PC-3 (cell line): Measurements from ENCODE around the gene SLC38A10. TPM values are rescaled to one million over a fixed set of nuclear protein-coding genes. Genes with fewer than 3 reads are reported as not detected.

Experiments
- ATAC-seq: fragments of 200-7000 bp; cut with Tn5 transposase; 2 replicates; pipeline ENCODE4 v1.9.1; 2020; ENCODE audit warnings: mild to moderate bottlenecking, moderate library complexity
- BruUV-seq: library from RNA; stranded (reverse); fragments of 400-500 nt; replicated peaks from 2 replicates; lab custom pipeline; 2021; lab: Mats Ljungman, UMichigan
- CTCF ChIA-PET: fragments of 300-600 bp; sonication (Branson Sonifier 250); formaldehyde crosslinking; loops from one replicate; lab custom pipeline; 2022; ENCODE audit warnings: antibody characterized with exemption; lab: Charles Lee
- POLR2A ChIA-PET: fragments of 300-600 bp; sonication (Branson Sonifier 250); formaldehyde crosslinking; loops from one replicate; lab custom pipeline; 2022; ENCODE audit warnings: antibody characterized with exemption; ENCODE audit not compliant: unreplicated experiment; lab: Charles Lee
- DNase-seq: peaks from one replicate; pipeline ENCODE4 v3.0.0-alpha.2; 2015
- H2AFZ ChIP-seq: fragments of 300-600 bp; sonication (generic); 2 replicates; pipeline ENCODE4 v1.6.0; 2016; ENCODE audit warnings: antibody characterized with exemption, low read length
- H3F3A ChIP-seq: fragments of 300-600 bp; sonication (generic); one replicate; pipeline ENCODE4 v1.6.0; 2017; ENCODE audit warnings: antibody characterized with exemption, low read length, control low read depth, mild to moderate bottlenecking; ENCODE audit not compliant: unreplicated experiment
- H3K27ac ChIP-seq: fragments of 300-600 bp; sonication (generic); 2 replicates; pipeline ENCODE4 v1.5.1; 2016; ENCODE audit warnings: mild to moderate bottlenecking, low read length
- H3K27me3 ChIP-seq: fragments of 300-600 bp; sonication (generic); 2 replicates; pipeline ENCODE4 v1.6.1; 2016; ENCODE audit warnings: low read length, mixed read lengths
- H3K36me3 ChIP-seq: fragments of 300-600 bp; sonication (generic); 2 replicates; pipeline ENCODE4 v1.6.1; 2016; ENCODE audit warnings: low read depth, mixed run types, low read length, mixed read lengths
- H3K4me1 ChIP-seq: fragments of 300-600 bp; sonication (generic); 2 replicates; pipeline ENCODE4 v1.5.1; 2016; ENCODE audit warnings: low read length; ENCODE audit not compliant: insufficient read depth
- H3K4me2 ChIP-seq: fragments of 300-600 bp; sonication (generic); 2 replicates; pipeline ENCODE4 v1.6.0; 2016; ENCODE audit warnings: low read length
- H3K4me3 ChIP-seq: fragments of 300-600 bp; sonication (generic); 2 replicates; pipeline ENCODE4 v1.5.1; 2016; ENCODE audit warnings: mild to moderate bottlenecking, low read length, mixed read lengths
- H3K79me2 ChIP-seq: fragments of 300-600 bp; sonication (generic); 2 replicates; pipeline ENCODE4 v1.6.1; 2017; ENCODE audit warnings: low read length, mixed read lengths
- H3K9ac ChIP-seq: fragments of 300-600 bp; sonication (generic); 2 replicates; pipeline ENCODE4 v1.6.0; 2016; ENCODE audit warnings: mild to moderate bottlenecking, low read length
- H3K9me2 ChIP-seq: fragments of 300-600 bp; sonication (generic); replicated peaks from 2 replicates; pipeline ENCODE4 v1.6.1; 2016; ENCODE audit warnings: mixed run types, low read length, mixed read lengths
- H3K9me3 ChIP-seq: fragments of 300-600 bp; sonication (generic); 2 replicates; pipeline ENCODE4 v1.6.1; 2016; ENCODE audit warnings: low read length, mixed read lengths
- H4K20me1 ChIP-seq: fragments of 300-600 bp; sonication (generic); 2 replicates; pipeline ENCODE4 v1.6.1; 2016; ENCODE audit warnings: low read length, mixed read lengths
- EZH2 ChIP-seq: fragments of 300-600 bp; sonication (generic); IDR thresholded peaks from one replicate; pipeline ENCODE4 v1.6.1; 2017; ENCODE audit warnings: antibody characterized with exemption, mild to moderate bottlenecking, low read length; ENCODE audit not compliant: unreplicated experiment
- EZH2phosphoT487 ChIP-seq: fragments of 300-600 bp; sonication (generic); IDR thresholded peaks from 2 replicates; pipeline ENCODE4 v1.6.1; 2018; ENCODE audit warnings: mild to moderate bottlenecking, antibody characterized with exemption, low read length, borderline replicate concordance
- intact Hi-C: fragments of 100-400 bp; cut with micrococcal nuclease; formaldehyde crosslinking; loops from 2 replicates; pipeline ENCODE4 v1.9.0; 2023
- total RNA-seq: library from RNA; depleted of rRNA; stranded (reverse); fragments of >200 nt; gene quantifications from 2 replicates; pipeline ENCODE4 v1.2.3, GENCODE V29; 2014
- TF ChIP-seq, protein P1 (sequence below): fragments of 300-600 bp; sonication (generic); conservative IDR thresholded peaks from 2 replicates; pipeline ENCODE4 v1.5.1; 2017; ENCODE audit warnings: antibody characterized with exemption, low read depth, mild to moderate bottlenecking, low read length

Gene SLC38A10
- total RNA-seq, 1 experiment from 2014 or later, result 77.8 TPM

DNA sequence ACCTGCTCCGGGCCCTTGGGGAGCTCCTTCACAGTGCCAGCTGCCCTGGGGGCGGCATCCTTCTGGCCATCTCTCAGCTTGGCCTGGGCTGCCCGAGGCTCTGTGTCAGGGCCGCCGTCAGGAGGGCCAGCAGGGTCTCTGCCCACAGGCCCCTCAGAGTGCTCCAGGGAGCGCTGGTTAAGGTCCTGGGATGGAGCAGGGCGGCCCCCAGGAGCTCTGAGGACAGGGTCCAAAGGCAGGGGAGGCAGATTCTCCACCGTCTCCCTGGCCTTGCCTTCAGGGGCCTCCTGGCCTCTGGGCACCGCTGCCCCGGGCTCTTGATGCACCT lies 48.8 kb downstream of the SLC38A10 start:
- DNase-seq, result no peak
- TF ChIP-seq, protein P1, sequence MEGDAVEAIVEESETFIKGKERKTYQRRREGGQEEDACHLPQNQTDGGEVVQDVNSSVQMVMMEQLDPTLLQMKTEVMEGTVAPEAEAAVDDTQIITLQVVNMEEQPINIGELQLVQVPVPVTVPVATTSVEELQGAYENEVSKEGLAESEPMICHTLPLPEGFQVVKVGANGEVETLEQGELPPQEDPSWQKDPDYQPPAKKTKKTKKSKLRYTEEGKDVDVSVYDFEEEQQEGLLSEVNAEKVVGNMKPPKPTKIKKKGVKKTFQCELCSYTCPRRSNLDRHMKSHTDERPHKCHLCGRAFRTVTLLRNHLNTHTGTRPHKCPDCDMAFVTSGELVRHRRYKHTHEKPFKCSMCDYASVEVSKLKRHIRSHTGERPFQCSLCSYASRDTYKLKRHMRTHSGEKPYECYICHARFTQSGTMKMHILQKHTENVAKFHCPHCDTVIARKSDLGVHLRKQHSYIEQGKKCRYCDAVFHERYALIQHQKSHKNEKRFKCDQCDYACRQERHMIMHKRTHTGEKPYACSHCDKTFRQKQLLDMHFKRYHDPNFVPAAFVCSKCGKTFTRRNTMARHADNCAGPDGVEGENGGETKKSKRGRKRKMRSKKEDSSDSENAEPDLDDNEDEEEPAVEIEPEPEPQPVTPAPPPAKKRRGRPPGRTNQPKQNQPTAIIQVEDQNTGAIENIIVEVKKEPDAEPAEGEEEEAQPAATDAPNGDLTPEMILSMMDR, result no peak
- TF ChIP-seq EZH2phosphoT487 (no peak), EZH2 (no peak)
- Histone ChIP-seq H3K4me3 (no peak overlapping the region), H4K20me1 (no peaks in the 10 kb centered on the region), H3K9me3 (no peaks in the 10 kb centered on the region), H3F3A (no peaks in the 10 kb centered on the region), H2AFZ (no peak overlapping the region), H3K27ac (no peak overlapping the region), H3K27me3 (no peaks in the 10 kb centered on the region), H3K4me1 (no peaks in the 10 kb centered on the region), H3K9ac (no peak overlapping the region), H3K36me3 (no peaks in the 10 kb centered on the region; the same call in none of the 2 replicates), H3K4me2 (no peak overlapping the region), H3K9me2 (no peaks in the 10 kb centered on the region), H3K79me2 (peaks cover 8% of the 10 kb centered on the region; the same call in 1 of the 2 replicates)
- no TSS peak for BruUV-seq
- CTCF ChIA-PET, result no interaction called here
- intact Hi-C loops, result no loop called here
- ATAC-seq, result no peak
- POLR2A ChIA-PET, result no interaction called here

DNA sequence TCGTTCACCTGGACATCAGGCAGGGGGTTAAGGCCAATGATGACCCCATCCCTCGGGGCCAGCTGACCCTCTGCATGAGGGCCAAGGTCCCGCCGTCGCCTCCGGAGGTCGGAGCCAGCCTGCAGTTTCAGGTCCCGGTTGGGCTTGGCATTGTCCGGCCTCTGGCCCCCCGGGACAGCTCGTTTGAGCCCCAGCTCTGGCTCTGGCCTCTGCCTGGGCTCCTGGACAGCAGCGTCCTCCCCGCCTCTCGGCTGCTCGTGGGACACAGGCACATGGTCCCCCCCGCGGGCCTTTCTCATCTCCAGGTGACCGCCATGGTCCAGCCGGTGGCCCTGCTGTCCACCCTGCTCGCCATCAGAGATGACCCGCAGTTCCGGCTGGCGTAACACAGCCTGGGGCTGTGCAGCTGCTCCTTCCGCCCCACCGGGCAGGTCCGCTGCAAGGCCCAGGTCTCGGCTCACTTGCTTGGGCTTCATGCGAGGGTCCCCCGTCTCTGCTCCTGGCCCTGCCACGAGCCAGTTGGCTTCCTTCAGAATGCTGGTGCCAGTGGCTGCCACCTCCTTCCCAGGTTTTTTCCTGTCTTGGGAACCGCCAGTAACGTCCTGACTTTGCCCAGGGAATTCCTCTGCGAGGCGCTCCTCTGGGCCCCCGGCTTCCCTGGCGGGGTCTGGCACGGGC lies 49.3 kb downstream of the SLC38A10 start:
- H3K4me3 ChIP-seq, result no peak overlapping the region
- peaks cover 13% of the 10 kb centered on the region for H3K79me2 ChIP-seq
- H3K4me2 ChIP-seq, result no peak overlapping the region
- POLR2A ChIA-PET, result no interaction called here
- H3K9me3 ChIP-seq, result no peaks in the 10 kb centered on the region
- no peaks in the 10 kb centered on the region for H3F3A ChIP-seq
- H3K36me3 ChIP-seq, result no peaks in the 10 kb centered on the region; the same call in none of the 2 replicates
- peaks cover 2% of the 10 kb centered on the region; the same call in 1 of the 2 replicates for H3K4me1 ChIP-seq
- no peak overlapping the region for H2AFZ ChIP-seq
- BruUV-seq, result no TSS peak
- no peaks in the 10 kb centered on the region for H3K9me2 ChIP-seq
- intact Hi-C loops, result no loop called here
- no peak overlapping the region for H3K9ac ChIP-seq
- no peak for TF ChIP-seq EZH2
- TF ChIP-seq, protein P1, result no peak
- TF ChIP-seq EZH2phosphoT487, result no peak
- H4K20me1 ChIP-seq, result no peaks in the 10 kb centered on the region
- no peaks in the 10 kb centered on the region for H3K27me3 ChIP-seq
- DNase-seq, result no peak
- CTCF ChIA-PET, result no interaction called here
- no peak for ATAC-seq
- H3K27ac ChIP-seq, result no peak overlapping the region

DNA sequence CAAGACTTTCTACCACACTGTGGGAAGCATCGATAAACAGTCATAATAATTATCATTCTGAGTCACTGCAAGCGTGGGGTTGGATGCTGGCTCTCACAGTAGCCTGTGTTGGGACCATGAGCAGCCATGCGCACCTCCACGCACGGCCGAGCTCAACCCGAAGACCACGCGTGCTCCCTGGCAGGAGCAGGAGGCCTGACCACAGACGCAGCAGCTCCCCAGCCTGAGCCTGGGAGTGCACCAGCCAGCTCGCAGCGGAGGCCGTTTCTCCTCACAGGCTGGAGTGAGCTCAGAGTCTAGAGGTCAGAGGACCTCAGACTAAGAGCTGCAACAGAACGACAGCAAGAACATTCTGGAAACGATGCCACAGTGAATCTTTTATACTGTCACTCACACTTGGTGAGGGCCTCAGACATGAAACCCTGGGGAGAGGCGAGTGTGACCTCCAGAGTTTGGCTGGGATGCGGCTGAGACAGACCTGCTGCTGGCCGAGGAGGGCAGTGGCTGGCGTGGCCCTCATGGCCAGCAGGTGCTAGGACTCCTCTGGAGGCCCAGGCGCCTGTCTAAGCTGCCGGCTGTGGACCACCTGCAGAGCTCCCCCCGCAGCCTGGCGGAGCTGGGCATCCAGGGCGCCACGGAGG lies 50.0 kb downstream of the SLC38A10 start:
- no peak overlapping the region for H2AFZ ChIP-seq
- DNase-seq, result peak; percentile 18
- no peaks in the 10 kb centered on the region for H3K27me3 ChIP-seq
- no peaks in the 10 kb centered on the region for H3K9me2 ChIP-seq
- ChIA-PET CTCF (no interaction called here), POLR2A (no interaction called here)
- H3K9me3 ChIP-seq, result no peaks in the 10 kb centered on the region
- no peaks in the 10 kb centered on the region for H3F3A ChIP-seq
- peaks cover 19% of the 10 kb centered on the region for H3K79me2 ChIP-seq
- no peak overlapping the region for H3K9ac ChIP-seq
- no peak overlapping the region for H3K27ac ChIP-seq
- H3K36me3 ChIP-seq, result no peaks in the 10 kb centered on the region; the same call in 1 of the 2 replicates
- peak; percentile 20 for ATAC-seq
- H3K4me1 ChIP-seq, result peaks cover 8% of the 10 kb centered on the region; the same call in 1 of the 2 replicates
- no peaks in the 10 kb centered on the region for H4K20me1 ChIP-seq
- no TSS peak for BruUV-seq
- intact Hi-C loops, result no loop called here
- TF ChIP-seq, protein P1, result no peak
- no peak for TF ChIP-seq EZH2phosphoT487
- TF ChIP-seq EZH2, result no peak
- no peak overlapping the region for H3K4me2 ChIP-seq
- H3K4me3 ChIP-seq, result no peak overlapping the region
